Measurements from ENCODE around the gene RIPOR3.

GRCh38 chr20:50674138-50674825, 17.1 kb downstream of the RIPOR3 start:
- TF ChIP-seq ELF4 (IDR thresholded peaks at IDR 0.05) (no peak), BHLHE40 (IDR thresholded peaks at IDR 0.05; ENCODE audit: borderline replicate concordance) (no peak), LEF1 (IDR thresholded peaks at IDR 0.05; ENCODE audit: borderline replicate concordance) (no peak)

All from HEK293T (cell line).